SH-SY5Y (cell line): ENCODE measurements around the gene RPS27L.

ENCODE experiments used
- GATA2 ChIP-seq: IDR thresholded peaks from 2 replicates; pipeline ENCODE4 v1.6.1; 2011; ENCODE audit warnings: mild to moderate bottlenecking, low read depth, low read length
- GATA3 ChIP-seq: IDR thresholded peaks from 2 replicates; pipeline ENCODE4 v1.6.1; 2011; ENCODE audit warnings: low read depth, mild to moderate bottlenecking, low read length, moderate library complexity

GRCh38 chr15:63172851-63173451 is 15.7 kb upstream of the RPS27L start:
- TF ChIP-seq GATA2 (no peak), GATA3 (no peak)
